H9 (cell line): ENCODE data around the gene SLC51A. TPM values are rescaled to one million over a fixed set of nuclear protein-coding genes. Genes with fewer than 3 reads are reported as not detected.

ENCODE experiments used
- DNase-seq: peaks from one replicate; pipeline ENCODE4 v3.0.0-alpha.2; 2017
- H2AFZ ChIP-seq: one replicate; pipeline ENCODE4 v1.6.1; 2013; ENCODE audit warnings: mild to moderate bottlenecking, low read length, control low read depth, moderate library complexity
- H2AK5ac ChIP-seq: 2 replicates; pipeline ENCODE4 v1.6.1; 2013; ENCODE audit warnings: low read length, control low read depth, mixed read lengths; ENCODE audit not compliant: insufficient read length
- H2BK120ac ChIP-seq: one replicate; pipeline ENCODE4 v1.6.1; 2013; ENCODE audit warnings: low read depth, mild to moderate bottlenecking, low read length, control low read depth, inconsistent platforms; ENCODE audit not compliant: poor library complexity, severe bottlenecking
- H2BK12ac ChIP-seq: 2 replicates; pipeline ENCODE4 v1.6.1; 2013; ENCODE audit warnings: low read length, control low read depth, mixed read lengths, low read depth; ENCODE audit not compliant: insufficient read length
- H2BK15ac ChIP-seq: 2 replicates; pipeline ENCODE4 v1.6.1; 2013; ENCODE audit warnings: low read depth, low read length, control low read depth
- H2BK20ac ChIP-seq: one replicate; pipeline ENCODE4 v1.6.1; 2013; ENCODE audit warnings: low read depth, mild to moderate bottlenecking, low read length, control low read depth, inconsistent platforms; ENCODE audit not compliant: poor library complexity, severe bottlenecking
- H2BK5ac ChIP-seq: 2 replicates; pipeline ENCODE4 v1.6.1; 2013; ENCODE audit warnings: low read length, control low read depth, mixed read lengths; ENCODE audit not compliant: insufficient read length
- H3K14ac ChIP-seq: 2 replicates; pipeline ENCODE4 v1.6.1; 2013; ENCODE audit warnings: low read length, control low read depth; ENCODE audit not compliant: insufficient read depth
- H3K18ac ChIP-seq: 2 replicates; pipeline ENCODE4 v1.6.1; 2013; ENCODE audit warnings: low read depth, mild to moderate bottlenecking, mixed read lengths, low read length, control low read depth; ENCODE audit not compliant: insufficient read length
- H3K23ac ChIP-seq: 2 replicates; pipeline ENCODE4 v1.6.1; 2013; ENCODE audit warnings: low read length, control low read depth, mixed read lengths, low read depth; ENCODE audit not compliant: insufficient read length
- H3K23me2 ChIP-seq: 2 replicates; pipeline ENCODE4 v1.6.1; 2013; ENCODE audit warnings: low read depth, mild to moderate bottlenecking, mixed read lengths, low read length, control low read depth; ENCODE audit not compliant: insufficient read length, poor library complexity, severe bottlenecking
- H3K27ac ChIP-seq: 2 replicates; pipeline ENCODE4 v1.5.1; 2013; ENCODE audit warnings: low read length, control low read depth, mixed read lengths, low read depth; ENCODE audit not compliant: insufficient read length
- H3K27me3 ChIP-seq: 2 replicates; pipeline ENCODE4 v1.6.1; 2013; ENCODE audit warnings: low read length, control low read depth, inconsistent platforms; ENCODE audit not compliant: insufficient read depth
- H3K4ac ChIP-seq: 2 replicates; pipeline ENCODE4 v1.6.1; 2013; ENCODE audit warnings: low read depth, mild to moderate bottlenecking, control low read depth, inconsistent platforms, low read length, moderate library complexity
- H3K4me1 ChIP-seq: 2 replicates; pipeline ENCODE4 v1.6.1; 2013; ENCODE audit warnings: low read length, control low read depth, inconsistent platforms; ENCODE audit not compliant: insufficient read depth
- H3K4me2 ChIP-seq: 2 replicates; pipeline ENCODE4 v1.6.1; 2013; ENCODE audit warnings: low read length, control low read depth, mixed read lengths; ENCODE audit not compliant: insufficient read length, insufficient read depth
- H3K56ac ChIP-seq: 2 replicates; pipeline ENCODE4 v1.6.1; 2013; ENCODE audit warnings: low read depth, mild to moderate bottlenecking, mixed read lengths, low read length, control low read depth; ENCODE audit not compliant: insufficient read length
- H3K79me1 ChIP-seq: 2 replicates; pipeline ENCODE4 v1.6.1; 2013; ENCODE audit warnings: low read depth, mild to moderate bottlenecking, moderate library complexity, low read length, control low read depth, inconsistent platforms; ENCODE audit not compliant: insufficient read depth, poor library complexity, severe bottlenecking
- H3K79me2 ChIP-seq: 2 replicates; pipeline ENCODE4 v1.6.1; 2013; ENCODE audit warnings: low read length, control low read depth, inconsistent platforms; ENCODE audit not compliant: insufficient read depth
- H3K9ac ChIP-seq: 2 replicates; pipeline ENCODE4 v1.6.1; 2013; ENCODE audit warnings: low read length, control low read depth, mixed read lengths; ENCODE audit not compliant: insufficient read length; ENCODE audit errors: extremely low read depth
- H3K9me3 ChIP-seq: one replicate; pipeline ENCODE4 v1.6.1; 2013; ENCODE audit warnings: low read depth, low read length, inconsistent platforms; ENCODE audit not compliant: control insufficient read depth
- H3T11ph ChIP-seq: one replicate; pipeline ENCODE4 v1.6.1; 2013; ENCODE audit warnings: mild to moderate bottlenecking, low read length, control low read depth, inconsistent platforms
- H4K20me1 ChIP-seq: one replicate; pipeline ENCODE4 v1.6.1; 2013; ENCODE audit not compliant: control insufficient read depth, insufficient read length, insufficient read depth
- H4K5ac ChIP-seq: 2 replicates; pipeline ENCODE4 v1.6.1; 2013; ENCODE audit warnings: low read depth, mild to moderate bottlenecking, mixed read lengths, low read length, control low read depth; ENCODE audit not compliant: insufficient read length
- H4K8ac ChIP-seq: replicated peaks from 2 replicates; pipeline ENCODE4 v1.6.1; 2013; ENCODE audit warnings: low read length, control low read depth, mixed read lengths, low read depth; ENCODE audit not compliant: insufficient read length
- H4K91ac ChIP-seq: 2 replicates; pipeline ENCODE4 v1.6.1; 2013; ENCODE audit warnings: low read depth, mild to moderate bottlenecking, moderate library complexity, mixed read lengths, low read length, control low read depth; ENCODE audit not compliant: insufficient read length
- H3K27ac Mint-ChIP-seq, 3 experiments: 2 replicates in 2 of 3; 3 replicates in 1 of 3; pipeline ENCODE4 v1.8.0; 2020 to 2021; ENCODE audit warnings: mixed read lengths in 3 of 3, mild to moderate bottlenecking in 1 of 3, moderate library complexity in 1 of 3
- H3K27me3 Mint-ChIP-seq: 2 replicates; pipeline ENCODE4 v1.8.0; 2021; ENCODE audit warnings: low read depth, mild to moderate bottlenecking, moderate library complexity, mixed read lengths
- H3K36me3 Mint-ChIP-seq, 3 experiments: 2 replicates in 2 of 3; 3 replicates in 1 of 3; pipeline ENCODE4 v1.8.0; 2020 to 2021; ENCODE audit warnings: low read depth in 3 of 3, mixed read lengths in 3 of 3; ENCODE audit not compliant: insufficient read depth in 1 of 3
- H3K4me1 Mint-ChIP-seq, 2 experiments: 2 replicates each; pipeline ENCODE4 v1.8.0; 2020; ENCODE audit warnings: mixed read lengths in 2 of 2
- H3K4me3 Mint-ChIP-seq, 2 experiments: 2 replicates in 1 of 2; 3 replicates in 1 of 2; pipeline ENCODE4 v1.8.0; 2020 to 2021; ENCODE audit warnings: mild to moderate bottlenecking in 2 of 2, mixed read lengths in 2 of 2, moderate library complexity in 1 of 2
- H3K9me3 Mint-ChIP-seq, 2 experiments: 2 replicates in 1 of 2; 3 replicates in 1 of 2; pipeline ENCODE4 v1.8.0; 2020; ENCODE audit warnings: mild to moderate bottlenecking in 2 of 2, mixed read lengths in 2 of 2, moderate library complexity in 1 of 2
- WGBS: extraction: QIAGEN DNeasy Blood & Tissue Kit; methylation state at CpG from one replicate; pipeline ENCODE4 v1.1.7; 2013; ENCODE audit warnings: missing lambda C conversion rate, low lambda C conversion rate, mixed read lengths; ENCODE audit not compliant: insufficient read length; ENCODE audit errors: extremely low coverage; 5-methylcytosine and 5-hydroxymethylcytosine counted together
- total RNA-seq: library from RNA; stranded (reverse); gene quantifications from 2 replicates; pipeline ENCODE4 v1.2.1, GENCODE V29; 2021
- TF ChIP-seq, protein P1 (sequence below): fragments of 200-600 bp; sonication (generic); conservative IDR thresholded peaks from 3 replicates; pipeline ENCODE4 v1.8.0; 2021; ENCODE audit warnings: antibody characterized with exemption, mild to moderate bottlenecking

SLC51A gene
- total RNA-seq, 1 experiment from 2014 or later, result 5.6 TPM

DNA sequence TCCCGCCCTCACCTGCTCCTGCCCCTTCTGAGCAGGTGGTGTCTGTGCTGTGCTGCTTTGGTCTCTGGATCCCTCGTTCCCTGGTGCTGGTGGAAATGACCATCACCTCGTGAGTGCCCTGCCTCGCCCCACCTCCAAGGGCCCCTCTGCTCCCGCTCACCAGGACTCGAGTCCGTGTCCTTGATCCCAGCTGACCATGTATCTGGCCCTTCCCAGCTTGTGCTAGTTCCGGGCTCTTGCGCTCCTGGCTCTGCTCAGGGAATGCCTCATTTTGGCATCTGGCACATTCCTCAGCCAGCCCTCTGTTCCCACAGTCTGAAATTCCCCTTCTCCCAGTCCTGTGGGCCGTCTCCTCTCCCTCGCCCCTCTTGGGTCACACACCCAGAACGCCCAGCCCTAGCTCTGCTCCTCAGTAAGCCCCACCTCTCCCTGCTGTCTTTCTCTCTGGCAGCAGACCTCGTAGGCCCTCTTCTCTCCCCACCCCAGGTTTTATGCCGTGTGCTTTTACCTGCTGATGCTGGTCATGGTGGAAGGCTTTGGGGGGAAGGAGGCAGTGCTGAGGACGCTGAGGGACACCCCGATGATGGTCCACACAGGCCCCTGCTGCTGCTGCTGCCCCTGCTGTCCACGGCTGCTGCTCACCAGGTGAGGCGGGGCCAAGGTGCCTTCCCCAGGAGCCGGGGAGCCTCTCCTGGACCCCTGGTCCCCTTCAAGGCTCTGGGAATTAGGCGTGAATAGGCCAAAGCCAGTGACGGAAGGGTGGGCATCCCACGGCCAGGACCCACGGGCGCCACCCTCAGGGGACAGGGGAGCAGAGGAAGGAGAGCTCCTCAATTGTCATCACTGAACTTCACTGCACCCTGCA, 11.5 kb downstream of the SLC51A start:
- Histone ChIP-seq H3K56ac (no peak overlapping the region), H3K23me2 (peaks cover 5% of the 10 kb centered on the region), H4K5ac (no peak overlapping the region), H2BK15ac (no peak overlapping the region), H3K23ac (no peak overlapping the region), H3K9ac (no peak overlapping the region), H3K18ac (no peak overlapping the region), H3K4me1 (no peaks in the 10 kb centered on the region), H4K91ac (no peak overlapping the region), H2BK12ac (no peak overlapping the region), H2AK5ac (no peak overlapping the region), H3K14ac (no peak overlapping the region), H3K79me2 (no peaks in the 10 kb centered on the region), H2BK120ac (no peak overlapping the region), H2BK20ac (no peak overlapping the region), H4K20me1 (no peaks in the 10 kb centered on the region), H3K27me3 (no peaks in the 10 kb centered on the region), H4K8ac (no peak overlapping the region), H2BK5ac (no peak overlapping the region), H3K4ac (no peak overlapping the region), H3K4me2 (no peak overlapping the region), H2AFZ (no peak overlapping the region), H3K79me1 (no peaks in the 10 kb centered on the region), H3T11ph (no peak overlapping the region), H3K9me3 (no peaks in the 10 kb centered on the region), H3K27ac (no peak overlapping the region)
- Mint-ChIP-seq H3K4me1 (peaks cover 4 to 9% of the 10 kb centered on the region in 2 experiments; a peak in 3 of 4 replicates), H3K9me3 (no peaks in the 10 kb centered on the region), H3K36me3 (peaks cover 0 to 4% (median 0%) of the 10 kb centered on the region in 3 experiments; a peak in 3 of 7 replicates), H3K27ac (peak overlapping the region in 1 of 3 experiments; percentile 81; a peak in 3 of 7 replicates), H3K27me3 (no peaks in the 10 kb centered on the region; the same call in 1 of the 2 replicates), H3K4me3 (peak overlapping the region in 1 of 2 experiments; percentile 26; a peak in 1 of 5 replicates)
- TF ChIP-seq, protein P1, sequence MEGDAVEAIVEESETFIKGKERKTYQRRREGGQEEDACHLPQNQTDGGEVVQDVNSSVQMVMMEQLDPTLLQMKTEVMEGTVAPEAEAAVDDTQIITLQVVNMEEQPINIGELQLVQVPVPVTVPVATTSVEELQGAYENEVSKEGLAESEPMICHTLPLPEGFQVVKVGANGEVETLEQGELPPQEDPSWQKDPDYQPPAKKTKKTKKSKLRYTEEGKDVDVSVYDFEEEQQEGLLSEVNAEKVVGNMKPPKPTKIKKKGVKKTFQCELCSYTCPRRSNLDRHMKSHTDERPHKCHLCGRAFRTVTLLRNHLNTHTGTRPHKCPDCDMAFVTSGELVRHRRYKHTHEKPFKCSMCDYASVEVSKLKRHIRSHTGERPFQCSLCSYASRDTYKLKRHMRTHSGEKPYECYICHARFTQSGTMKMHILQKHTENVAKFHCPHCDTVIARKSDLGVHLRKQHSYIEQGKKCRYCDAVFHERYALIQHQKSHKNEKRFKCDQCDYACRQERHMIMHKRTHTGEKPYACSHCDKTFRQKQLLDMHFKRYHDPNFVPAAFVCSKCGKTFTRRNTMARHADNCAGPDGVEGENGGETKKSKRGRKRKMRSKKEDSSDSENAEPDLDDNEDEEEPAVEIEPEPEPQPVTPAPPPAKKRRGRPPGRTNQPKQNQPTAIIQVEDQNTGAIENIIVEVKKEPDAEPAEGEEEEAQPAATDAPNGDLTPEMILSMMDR, result no peak; the same call in 2 of the 3 replicates
- no peak for DNase-seq
- no CpG with 5 or more reads among the region's 24 CpGs for WGBS
